COLO829 (cell line): Measurements from ENCODE around the gene SLC17A2.

Experiments
- DNase-seq: peaks from one replicate; pipeline ENCODE4 v3.0.0; 2012; ENCODE audit warnings: low spot score

SLC17A2 gene

DNA sequence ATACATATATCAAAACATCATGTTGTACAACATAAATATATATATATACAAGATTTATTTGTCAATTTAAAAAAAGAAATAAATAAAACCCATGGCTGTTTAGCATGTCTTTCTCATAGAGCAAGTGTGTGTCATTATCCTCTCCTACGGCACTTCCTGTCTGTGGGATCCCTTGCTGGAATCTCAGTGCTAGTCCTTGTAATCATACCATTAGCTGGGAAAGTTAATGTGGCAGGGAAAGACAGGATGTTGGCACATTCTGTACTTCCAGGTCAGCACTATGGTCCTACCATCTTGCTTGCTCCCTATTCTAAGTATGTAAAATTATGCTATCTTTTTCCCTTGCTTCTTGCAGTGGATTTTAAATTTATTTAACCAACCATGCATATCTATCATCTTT is 47.0 kb downstream of the SLC17A2 start:
- no peak for DNase-seq

DNA sequence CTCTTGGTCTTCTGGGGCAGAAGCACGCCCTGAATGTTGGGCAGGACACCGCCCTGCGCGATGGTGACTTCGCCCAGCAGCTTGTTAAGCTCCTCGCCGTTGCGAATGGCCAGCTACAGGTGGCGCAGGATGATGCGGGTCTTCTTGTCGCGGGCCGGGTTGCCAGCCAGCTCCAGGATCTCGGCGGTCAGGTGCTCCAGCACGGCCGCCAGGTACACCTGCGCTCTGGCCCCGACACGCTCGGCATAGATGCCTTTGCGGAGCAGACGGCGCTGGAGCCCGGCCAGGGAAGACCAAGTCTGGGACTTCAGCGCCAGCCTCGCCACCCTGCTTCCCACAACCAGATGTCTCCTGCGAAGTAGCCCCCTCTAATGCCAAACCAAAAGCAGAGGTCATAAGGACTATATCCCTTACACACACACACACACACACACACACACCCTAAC is 48.4 kb downstream of the SLC17A2 start:
- DNase-seq = no peak

DNA sequence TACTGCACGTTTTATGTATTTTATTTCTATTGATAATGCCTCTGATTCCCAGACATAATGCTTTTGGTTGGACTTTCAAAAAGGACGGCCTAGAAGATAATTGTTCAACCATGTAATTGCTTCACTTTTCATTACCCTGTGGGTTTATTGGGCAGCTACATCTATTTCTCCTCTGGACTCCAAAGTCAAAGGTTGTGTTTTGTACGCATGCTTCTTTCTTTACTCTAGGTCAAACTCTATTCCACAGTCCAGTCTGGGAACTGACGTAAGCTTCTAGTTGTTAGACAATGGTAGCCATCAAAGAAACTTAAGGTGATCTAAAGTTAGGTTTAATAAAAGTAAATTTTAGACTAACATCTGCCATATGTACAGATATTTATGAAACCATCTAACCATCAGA is 49.9 kb downstream of the SLC17A2 start:
- DNase-seq = no peak

- no peak for DNase-seq
Measured at GRCh38 chr6:25878721-25879322, 51.7 kb downstream of the SLC17A2 start.

- DNase-seq = no peak
Measured at GRCh38 chr6:25875926-25876602, 54.4 kb downstream of the SLC17A2 start.

- no peak for DNase-seq
Measured at GRCh38 chr6:25875563-25875905, 55.0 kb downstream of the SLC17A2 start.

DNA sequence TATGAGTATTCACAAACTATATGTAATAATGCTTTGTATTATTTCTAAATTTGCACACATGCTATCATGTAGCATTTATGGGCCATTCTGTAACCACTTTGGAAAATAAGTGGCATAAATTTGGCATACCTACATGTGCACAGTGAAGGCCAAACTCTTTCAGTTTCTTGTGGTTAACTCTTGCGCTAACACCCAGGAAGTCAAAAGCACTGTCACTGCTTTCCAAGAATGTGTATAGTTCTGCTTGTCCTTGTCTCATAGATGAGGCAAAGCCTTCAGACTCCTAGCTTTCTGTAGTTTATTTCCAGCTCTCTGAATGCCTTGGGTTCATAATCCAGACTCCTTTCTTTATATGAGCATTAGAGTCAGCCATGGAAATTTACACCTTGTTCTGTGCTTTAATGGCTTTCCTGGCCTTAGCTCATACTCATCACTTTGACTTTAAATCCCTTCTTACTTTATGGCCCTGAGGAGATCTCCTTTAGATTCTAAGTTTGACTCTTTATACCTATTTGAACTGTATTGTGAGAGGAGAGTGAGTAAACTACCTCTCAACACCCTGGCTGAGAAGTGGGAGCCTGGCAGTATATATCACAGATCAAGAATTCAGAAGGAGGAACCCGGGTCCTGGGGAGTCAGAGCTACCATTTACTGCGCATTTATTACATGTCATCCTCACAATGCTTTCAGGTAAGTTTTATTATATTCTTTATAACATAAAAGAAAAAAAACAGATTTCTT is 55.5 kb downstream of the SLC17A2 start:
- DNase-seq = no peak

GRCh38 chr6:25874118-25874517 is 56.4 kb downstream of the SLC17A2 start, which contains the start of gene SLC17A3:
Gene SLC17A3, minus strand, starts transcription at chr6:25874243. Its CDS starts 5,856 bp downstream, at chr6:25868387.
- DNase-seq = no peak

- DNase-seq = no peak
Measured at GRCh38 chr6:25872814-25873213, 57.7 kb downstream of the SLC17A2 start.

DNA sequence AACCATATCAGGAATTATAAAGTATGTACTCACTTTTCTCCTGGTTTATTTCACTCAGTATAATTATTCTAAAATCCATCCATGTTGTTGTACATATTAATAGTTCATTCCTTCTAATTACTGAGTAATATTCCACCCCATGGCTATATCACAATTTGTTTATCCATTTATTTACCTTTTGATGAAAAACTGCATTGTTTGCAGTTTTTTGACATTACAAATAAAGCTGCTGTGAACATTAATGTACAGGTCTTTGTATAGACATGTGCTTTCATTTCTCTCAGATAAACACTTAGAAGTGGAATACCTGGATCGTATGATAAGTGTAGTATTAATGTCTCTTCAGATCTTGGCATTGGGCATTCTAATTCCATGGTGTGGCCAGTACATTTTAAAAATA is 60.7 kb downstream of the SLC17A2 start:
- DNase-seq = no peak

DNA sequence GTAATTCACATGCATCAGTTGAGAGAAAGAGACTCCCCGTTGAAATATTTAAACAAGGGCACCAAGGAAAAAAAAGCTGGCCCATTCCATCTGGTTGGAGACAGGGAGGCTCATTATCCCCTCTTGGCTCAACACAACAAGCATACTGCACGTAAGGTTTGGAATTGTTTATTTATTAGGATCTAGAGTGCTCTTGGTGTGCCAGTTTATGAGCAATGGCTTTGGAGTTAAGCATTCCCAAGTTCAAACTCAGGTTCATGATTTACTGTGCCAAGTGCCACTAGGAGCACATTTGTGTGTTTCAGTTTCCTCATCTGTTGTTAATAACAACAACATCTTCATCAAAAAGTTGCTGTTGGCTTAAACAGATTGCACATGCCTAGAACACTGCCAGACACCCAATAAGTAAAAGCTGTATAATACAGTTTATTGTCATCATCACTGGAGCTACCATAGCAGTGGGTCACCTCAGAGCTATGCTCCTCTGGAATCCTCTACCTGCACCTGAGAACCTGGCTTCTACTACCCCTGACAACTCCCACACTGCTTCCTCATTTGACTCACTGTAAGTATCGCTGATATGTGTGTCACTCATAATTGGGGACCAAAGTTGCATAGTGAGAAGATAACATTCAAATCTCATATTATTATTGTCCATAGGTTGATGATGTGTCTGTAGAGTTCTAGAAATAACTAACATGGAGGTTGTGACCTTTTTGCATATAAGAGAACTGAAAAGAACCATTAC is 61.9 kb downstream of the SLC17A2 start:
- DNase-seq = no peak

GRCh38 chr6:25866011-25866410 is 64.5 kb downstream of the SLC17A2 start:
- DNase-seq = no peak

DNA sequence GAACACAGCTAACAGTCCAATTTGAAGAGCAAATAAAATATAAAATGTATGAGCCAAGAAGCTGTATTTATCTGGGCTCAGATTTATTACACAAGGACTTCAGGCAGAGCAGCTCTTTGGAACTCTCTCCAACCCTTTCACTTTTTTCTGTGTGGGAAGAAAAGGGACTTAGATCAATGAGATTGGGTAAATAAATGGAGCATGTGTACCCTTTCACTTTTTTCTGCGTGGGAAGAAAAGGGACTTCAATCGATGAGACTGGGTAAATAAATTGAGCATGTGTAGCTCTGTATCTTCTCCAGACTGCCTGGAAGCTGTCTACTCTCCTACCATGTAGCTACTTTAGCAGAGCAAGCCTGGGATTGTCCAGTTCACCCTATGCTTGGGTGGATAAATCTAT is 67.1 kb downstream of the SLC17A2 start:
- no peak for DNase-seq
